OCI-LY1 (cell line): Measurements from ENCODE around the gene ESR2.

Experiments
- H2AFZ ChIP-seq: fragments of 200-600 bp; sonication (generic), shearing (Covaris generic); 2 replicates; pipeline ENCODE4 v1.6.0; 2014; ENCODE audit warnings: antibody characterized with exemption, mild to moderate bottlenecking, low read length
- H3F3A ChIP-seq: fragments of 200-600 bp; sonication (generic), shearing (Covaris generic); 2 replicates; pipeline ENCODE4 v1.6.0; 2014; ENCODE audit warnings: mild to moderate bottlenecking, antibody characterized with exemption, low read length, moderate library complexity; ENCODE audit not compliant: insufficient read depth
- H3K27ac ChIP-seq: fragments of 200-600 bp; sonication (generic); 2 replicates; pipeline ENCODE4 v1.5.1; 2014; ENCODE audit warnings: low read length, mixed run types, mild to moderate bottlenecking, low read depth; ENCODE audit not compliant: poor library complexity, severe bottlenecking
- H3K27me3 ChIP-seq: fragments of 200-600 bp; sonication (generic); 2 replicates; pipeline ENCODE4 v1.6.0; 2014; ENCODE audit warnings: antibody characterized with exemption, mild to moderate bottlenecking, low read length, moderate library complexity; ENCODE audit not compliant: insufficient read depth
- H3K36me3 ChIP-seq: fragments of 200-600 bp; sonication (generic); 2 replicates; pipeline ENCODE4 v1.6.1; 2014; ENCODE audit warnings: mild to moderate bottlenecking, antibody characterized with exemption, low read length, moderate library complexity, mixed read lengths; ENCODE audit not compliant: insufficient read depth
- H3K4me1 ChIP-seq: fragments of 200-600 bp; sonication (generic); 2 replicates; pipeline ENCODE4 v1.5.1; 2014; ENCODE audit warnings: mild to moderate bottlenecking, low read length, moderate library complexity; ENCODE audit not compliant: insufficient read depth, severe bottlenecking
- H3K4me2 ChIP-seq: fragments of 200-600 bp; sonication (generic), shearing (Covaris generic); 2 replicates; pipeline ENCODE4 v1.6.1; 2014; ENCODE audit warnings: low read length
- H3K4me3 ChIP-seq: fragments of 200-600 bp; sonication (generic); 2 replicates; pipeline ENCODE4 v1.5.1; 2014; ENCODE audit warnings: low read length, low read depth, mild to moderate bottlenecking, mixed read lengths; ENCODE audit not compliant: poor library complexity, severe bottlenecking
- H3K79me2 ChIP-seq: fragments of 200-600 bp; shearing (Covaris generic); 2 replicates; pipeline ENCODE4 v1.6.1; 2016; ENCODE audit warnings: mixed run types, low read length, mixed read lengths; ENCODE audit not compliant: insufficient read depth
- H3K9ac ChIP-seq: fragments of 200-600 bp; sonication (generic), shearing (Covaris generic); 2 replicates; pipeline ENCODE4 v1.6.1; 2014; ENCODE audit warnings: mild to moderate bottlenecking, low read length, mixed read lengths
- H3K9me2 ChIP-seq: fragments of 200-600 bp; sonication (generic), shearing (Covaris generic); 2 replicates; pipeline ENCODE4 v1.6.1; 2014; ENCODE audit warnings: low read depth, mild to moderate bottlenecking, low read length, mixed read lengths
- H3K9me3 ChIP-seq: fragments of 200-600 bp; shearing (Covaris generic); 2 replicates; pipeline ENCODE4 v1.6.1; 2014; ENCODE audit warnings: low read length, mixed read lengths
- H4K20me1 ChIP-seq: fragments of 200-600 bp; sonication (generic), shearing (Covaris generic); 2 replicates; pipeline ENCODE4 v1.6.0; 2016; ENCODE audit warnings: mild to moderate bottlenecking, low read length; ENCODE audit not compliant: insufficient read depth
- CTCF ChIP-seq: fragments of 200-600 bp; sonication (generic), shearing (Covaris generic); IDR thresholded peaks from 2 replicates; pipeline ENCODE4 v1.5.1; 2017; ENCODE audit warnings: mild to moderate bottlenecking, antibody characterized with exemption, low read length, moderate library complexity, mixed read lengths
- EZH2 ChIP-seq: fragments of 200-600 bp; sonication (generic), shearing (Covaris generic); IDR thresholded peaks from 2 replicates; pipeline ENCODE4 v1.8.0; 2017; ENCODE audit warnings: borderline replicate concordance, mixed run types, mild to moderate bottlenecking, antibody characterized with exemption, low read length, moderate library complexity, mixed read lengths

ESR2 gene

GRCh38 chr14:64114796-64115195 is 179.4 kb downstream of the ESR2 start:
- Histone ChIP-seq H4K20me1 (no peaks in the 10 kb centered on the region), H3K27me3 (no peaks in the 10 kb centered on the region), H2AFZ (no peak overlapping the region), H3K4me1 (peaks cover 39% of the 10 kb centered on the region), H3K9me2 (no peaks in the 10 kb centered on the region), H3K27ac (peak overlapping the region; percentile 87), H3K9ac (no peak overlapping the region; the same call in 1 of the 2 replicates), H3K9me3 (no peaks in the 10 kb centered on the region), H3K79me2 (no peaks in the 10 kb centered on the region), H3K4me3 (no peak overlapping the region), H3F3A (no peaks in the 10 kb centered on the region), H3K4me2 (no peak overlapping the region), H3K36me3 (peaks cover 22% of the 10 kb centered on the region; the same call in 1 of the 2 replicates)
- TF ChIP-seq EZH2 = no peak
- TF ChIP-seq CTCF = no peak

GRCh38 chr14:64114166-64114565 is 180.0 kb downstream of the ESR2 start:
- no peak overlapping the region for H3K4me2 ChIP-seq

GRCh38 chr14:64112867-64113678 is 181.1 kb downstream of the ESR2 start:
- Histone ChIP-seq H3K4me1 (peaks cover 39% of the 10 kb centered on the region), H3K9me2 (no peaks in the 10 kb centered on the region), H3K36me3 (peaks cover 22% of the 10 kb centered on the region; the same call in 1 of the 2 replicates), H3K27ac (peak overlapping the region; percentile 87), H3K9me3 (no peaks in the 10 kb centered on the region), H4K20me1 (no peaks in the 10 kb centered on the region), H3K27me3 (no peaks in the 10 kb centered on the region), H3K4me2 (peak overlapping the region; percentile 45; the same call in 1 of the 2 replicates), H2AFZ (no peak overlapping the region), H3K4me3 (peak overlapping the region; percentile 39), H3K79me2 (no peaks in the 10 kb centered on the region), H3K9ac (peak overlapping the region; percentile 32; the same call in 1 of the 2 replicates), H3F3A (no peaks in the 10 kb centered on the region)
- no peak for TF ChIP-seq EZH2

More at GRCh38 chr14:64114166-64114565, 180.0 kb downstream of the ESR2 start:
- H3K9me3 ChIP-seq = no peaks in the 10 kb centered on the region
- no peak overlapping the region for H3K4me3 ChIP-seq
- peaks cover 22% of the 10 kb centered on the region; the same call in 1 of the 2 replicates for H3K36me3 ChIP-seq
- H2AFZ ChIP-seq = no peak overlapping the region
- H4K20me1 ChIP-seq = no peaks in the 10 kb centered on the region
- H3F3A ChIP-seq = no peaks in the 10 kb centered on the region
- H3K9ac ChIP-seq = peak overlapping the region; percentile 12
- H3K4me1 ChIP-seq = peaks cover 39% of the 10 kb centered on the region
- H3K27me3 ChIP-seq = no peaks in the 10 kb centered on the region
- TF ChIP-seq EZH2 (no peak), CTCF (no peak)
- peak overlapping the region; percentile 87 for H3K27ac ChIP-seq
- no peaks in the 10 kb centered on the region for H3K79me2 ChIP-seq
- no peaks in the 10 kb centered on the region for H3K9me2 ChIP-seq
